Panc1 (cell line): Measurements from ENCODE around the gene LZTS2. TPM values are rescaled to one million over a fixed set of nuclear protein-coding genes. Genes with fewer than 3 reads are reported as not detected.

Source experiments
- ATAC-seq: fragments of 200-7000 bp; cut with Tn5 transposase; 2 replicates; pipeline ENCODE4 v1.9.1; 2020; ENCODE audit warnings: mild to moderate bottlenecking, moderate library complexity
- BruUV-seq: library from RNA; stranded (reverse); fragments of 400-500 nt; replicated peaks from 2 replicates; lab custom pipeline; 2021; lab: Mats Ljungman, UMichigan
- CTCF ChIA-PET: fragments of 300-600 bp; sonication (Branson Sonifier 250); formaldehyde crosslinking; loops from one replicate; lab custom pipeline; 2022; ENCODE audit warnings: antibody characterized with exemption; lab: Charles Lee
- POLR2A ChIA-PET: fragments of 300-600 bp; sonication (Branson Sonifier 250); formaldehyde crosslinking; loops from one replicate; lab custom pipeline; 2022; ENCODE audit warnings: antibody characterized with exemption; lab: Charles Lee
- DNase-seq: peaks from one replicate; pipeline ENCODE4 v3.0.0-alpha.2; 2010; ENCODE audit warnings: low read depth, low spot score
- H3K27ac ChIP-seq: 2 replicates; pipeline ENCODE4 v1.5.1; 2011; ENCODE audit warnings: mild to moderate bottlenecking, low read length, inconsistent platforms
- H3K27me3 ChIP-seq: fragments of 200-500 bp; sonication (Bioruptor generic); 2 replicates; pipeline ENCODE4 v1.6.0; 2014; ENCODE audit warnings: low read length, inconsistent platforms; ENCODE audit not compliant: control insufficient read depth, insufficient read depth
- H3K36me3 ChIP-seq: fragments of 200-500 bp; sonication (Bioruptor generic); 2 replicates; pipeline ENCODE4 v1.5.1; 2014; ENCODE audit warnings: inconsistent platforms, mild to moderate bottlenecking, low read length, moderate library complexity; ENCODE audit not compliant: control insufficient read depth, insufficient read depth
- H3K4me1 ChIP-seq: 2 replicates; pipeline ENCODE4 v1.5.1; 2011; ENCODE audit warnings: inconsistent platforms, mild to moderate bottlenecking, low read length, moderate library complexity; ENCODE audit not compliant: control insufficient read depth, insufficient read depth
- H3K4me3 ChIP-seq, 2 experiments: 2 replicates each; pipeline ENCODE4 v1.5.1; 2011 to 2012; ENCODE audit warnings: low read depth in 2 of 2, low read length in 2 of 2, mild to moderate bottlenecking in 2 of 2, inconsistent platforms in 1 of 2, moderate library complexity in 1 of 2
- H3K9me3 ChIP-seq: fragments of 200-500 bp; sonication (Bioruptor generic); 2 replicates; pipeline ENCODE4 v1.5.1; 2014; ENCODE audit warnings: low read depth, mild to moderate bottlenecking, inconsistent platforms, low read length, moderate library complexity; ENCODE audit not compliant: control insufficient read depth, insufficient read depth
- POLR2AphosphoS5 ChIP-seq: IDR thresholded peaks from 2 replicates; pipeline ENCODE4 v1.6.1; 2012; ENCODE audit warnings: mild to moderate bottlenecking, low read depth, low read length, moderate library complexity
- SIN3A ChIP-seq: IDR thresholded peaks from 2 replicates; pipeline ENCODE4 v1.6.1; 2012; ENCODE audit warnings: low read depth, mild to moderate bottlenecking, low read length, moderate library complexity, borderline replicate concordance; ENCODE audit not compliant: insufficient read depth
- TCF7L2 ChIP-seq: IDR thresholded peaks from 2 replicates; pipeline ENCODE4 v1.6.1; 2011; ENCODE audit warnings: mild to moderate bottlenecking, low read depth, low read length, inconsistent platforms
- in situ Hi-C: cut with HindIII; loops from 2 replicates; pipeline ENCODE4 v1.10.0; 2016; ENCODE audit warnings: low sequenced_read_pairs, low pct_unique_long_range_greater_than_20kb
- intact Hi-C: fragments of 100-400 bp; cut with micrococcal nuclease; formaldehyde crosslinking; loops from one replicate; pipeline ENCODE4 v1.10.0; 2022; ENCODE audit not compliant: unreplicated experiment
- total RNA-seq: library from RNA; stranded (reverse); gene quantifications from one replicate; pipeline ENCODE4 v1.2.1, GENCODE V29; 2021; ENCODE audit not compliant: unreplicated experiment
- TF ChIP-seq, protein P1 (sequence below), 2 experiments: IDR thresholded peaks; 2 replicates each; pipeline ENCODE4 v1.6.1; 2011 to 2012; ENCODE audit warnings: low read depth in 2 of 2, control low read depth in 1 of 2, low read length in 1 of 2, mild to moderate bottlenecking in 1 of 2, moderate library complexity in 1 of 2; ENCODE audit not compliant: insufficient read depth in 1 of 2
- TF ChIP-seq, protein P2 (sequence below): fragments of 450-650 bp; IDR thresholded peaks from 2 replicates; pipeline ENCODE4 v1.5.1; 2017; ENCODE audit warnings: mild to moderate bottlenecking

The LZTS2 gene
- total RNA-seq, 1 experiment from 2014 or later, result 65.5 TPM

DNA sequence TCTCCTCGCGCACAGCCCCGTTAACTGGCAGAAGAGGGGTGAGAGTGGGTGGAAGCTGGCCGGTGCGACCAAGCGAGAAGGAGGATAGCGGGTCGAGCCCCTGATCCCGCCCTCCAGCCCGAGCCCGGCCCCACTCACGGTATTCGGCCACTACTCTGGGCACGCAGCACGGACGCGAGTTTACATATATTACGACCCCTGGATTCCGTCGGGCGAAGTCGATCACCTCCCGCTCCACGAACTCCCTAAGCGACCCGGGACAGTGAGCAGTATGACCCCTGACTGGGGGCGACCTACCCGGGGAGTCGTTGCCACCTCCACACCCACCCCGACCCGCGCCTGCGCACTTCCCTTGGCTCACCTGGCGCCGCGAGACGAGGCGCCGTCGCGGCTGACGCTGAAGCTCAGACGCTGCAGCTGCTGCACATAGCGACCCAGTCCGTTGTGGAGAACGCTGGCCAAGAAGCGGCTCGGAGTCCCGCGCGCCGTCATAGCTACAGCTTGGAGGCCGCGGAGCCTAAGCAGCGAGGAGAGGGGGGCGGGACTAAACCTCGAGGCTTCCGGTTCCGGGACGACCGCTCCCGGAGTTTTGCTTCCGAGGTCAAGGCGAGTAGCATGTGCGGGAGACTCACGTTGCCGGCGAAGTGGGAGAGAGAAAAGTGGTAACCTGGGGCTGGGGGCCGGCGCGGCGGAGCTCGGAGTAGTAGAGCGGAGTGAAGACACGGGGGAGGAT, 12.5 kb upstream of the LZTS2 start, which contains the start of the genes MRPL43 and TWNK:
Gene MRPL43, minus strand, starts transcription at position 546 of the 733 bp plus-strand sequence. Its CDS starts 54 bp downstream, at position 492.
Gene TWNK, plus strand, starts transcription at position 592 of the 733 bp plus-strand sequence. CDS start 668 bp downstream, outside the sequence.
- no peaks in the 10 kb centered on the region for H3K9me3 ChIP-seq
- ChIA-PET POLR2A (no interaction called here), CTCF (no interaction called here)
- H3K36me3 ChIP-seq, result peaks cover 26% of the 10 kb centered on the region
- no TSS peak for BruUV-seq
- in situ Hi-C loops (no loop called here), intact Hi-C loops (no loop called here)
- no peaks in the 10 kb centered on the region for H3K27me3 ChIP-seq
- peaks cover 30% of the 10 kb centered on the region for H3K4me1 ChIP-seq
- DNase-seq (no peak), ATAC-seq (peak; percentile 95)
- H3K4me3 ChIP-seq, result peak within 1 kb of the TSS; percentile 84 to 98
- TF ChIP-seq, protein P1, sequence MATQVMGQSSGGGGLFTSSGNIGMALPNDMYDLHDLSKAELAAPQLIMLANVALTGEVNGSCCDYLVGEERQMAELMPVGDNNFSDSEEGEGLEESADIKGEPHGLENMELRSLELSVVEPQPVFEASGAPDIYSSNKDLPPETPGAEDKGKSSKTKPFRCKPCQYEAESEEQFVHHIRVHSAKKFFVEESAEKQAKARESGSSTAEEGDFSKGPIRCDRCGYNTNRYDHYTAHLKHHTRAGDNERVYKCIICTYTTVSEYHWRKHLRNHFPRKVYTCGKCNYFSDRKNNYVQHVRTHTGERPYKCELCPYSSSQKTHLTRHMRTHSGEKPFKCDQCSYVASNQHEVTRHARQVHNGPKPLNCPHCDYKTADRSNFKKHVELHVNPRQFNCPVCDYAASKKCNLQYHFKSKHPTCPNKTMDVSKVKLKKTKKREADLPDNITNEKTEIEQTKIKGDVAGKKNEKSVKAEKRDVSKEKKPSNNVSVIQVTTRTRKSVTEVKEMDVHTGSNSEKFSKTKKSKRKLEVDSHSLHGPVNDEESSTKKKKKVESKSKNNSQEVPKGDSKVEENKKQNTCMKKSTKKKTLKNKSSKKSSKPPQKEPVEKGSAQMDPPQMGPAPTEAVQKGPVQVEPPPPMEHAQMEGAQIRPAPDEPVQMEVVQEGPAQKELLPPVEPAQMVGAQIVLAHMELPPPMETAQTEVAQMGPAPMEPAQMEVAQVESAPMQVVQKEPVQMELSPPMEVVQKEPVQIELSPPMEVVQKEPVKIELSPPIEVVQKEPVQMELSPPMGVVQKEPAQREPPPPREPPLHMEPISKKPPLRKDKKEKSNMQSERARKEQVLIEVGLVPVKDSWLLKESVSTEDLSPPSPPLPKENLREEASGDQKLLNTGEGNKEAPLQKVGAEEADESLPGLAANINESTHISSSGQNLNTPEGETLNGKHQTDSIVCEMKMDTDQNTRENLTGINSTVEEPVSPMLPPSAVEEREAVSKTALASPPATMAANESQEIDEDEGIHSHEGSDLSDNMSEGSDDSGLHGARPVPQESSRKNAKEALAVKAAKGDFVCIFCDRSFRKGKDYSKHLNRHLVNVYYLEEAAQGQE (IDR thresholded peaks at IDR 0.05; ENCODE audit: insufficient read depth in 1 of 2, low read depth in 2 of 2, low read length in 1 of 2), result no peak
- peak; percentile 84 for TF ChIP-seq POLR2AphosphoS5
- H3K27ac ChIP-seq, result peak within 1 kb of the TSS; percentile 95

DNA sequence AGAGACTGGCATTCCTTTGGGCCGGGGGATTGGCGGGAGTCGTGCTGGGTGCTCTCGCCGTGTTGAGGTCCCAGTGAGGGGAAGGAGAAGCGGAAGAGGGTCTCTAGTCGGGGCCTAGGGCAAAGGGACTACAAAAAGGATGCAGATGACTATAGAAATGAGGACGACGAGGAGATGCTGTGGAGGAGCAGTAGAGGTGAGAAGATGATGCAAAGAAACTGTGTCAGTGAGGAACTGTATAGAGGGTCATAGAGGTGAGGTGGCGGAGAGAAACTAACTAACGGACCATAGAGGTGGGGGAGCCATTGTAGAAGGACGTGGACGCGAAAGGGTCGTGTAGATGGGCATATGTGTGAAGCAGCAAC, 11.9 kb upstream of the LZTS2 start:
- intact Hi-C loops, result no loop called here
- ATAC-seq (peak; percentile 33), DNase-seq (no peak)
- Histone ChIP-seq H3K9me3 (no peaks in the 10 kb centered on the region), H3K27ac (peak overlapping the region; percentile 95), H3K4me3 (peak overlapping the region; percentile 84 to 98), H3K27me3 (no peaks in the 10 kb centered on the region), H3K36me3 (peaks cover 26% of the 10 kb centered on the region), H3K4me1 (peaks cover 30% of the 10 kb centered on the region)
- in situ Hi-C loops, result no loop called here
- POLR2A ChIA-PET, result no interaction called here
- CTCF ChIA-PET, result no interaction called here
- no TSS peak for BruUV-seq
- TF ChIP-seq SIN3A (no peak), POLR2AphosphoS5 (no peak), TCF7L2 (no peak)
- TF ChIP-seq, protein P1 (IDR thresholded peaks at IDR 0.05; ENCODE audit: insufficient read depth in 1 of 2, low read depth in 2 of 2, low read length in 1 of 2), result no peak
- TF ChIP-seq, protein P2, sequence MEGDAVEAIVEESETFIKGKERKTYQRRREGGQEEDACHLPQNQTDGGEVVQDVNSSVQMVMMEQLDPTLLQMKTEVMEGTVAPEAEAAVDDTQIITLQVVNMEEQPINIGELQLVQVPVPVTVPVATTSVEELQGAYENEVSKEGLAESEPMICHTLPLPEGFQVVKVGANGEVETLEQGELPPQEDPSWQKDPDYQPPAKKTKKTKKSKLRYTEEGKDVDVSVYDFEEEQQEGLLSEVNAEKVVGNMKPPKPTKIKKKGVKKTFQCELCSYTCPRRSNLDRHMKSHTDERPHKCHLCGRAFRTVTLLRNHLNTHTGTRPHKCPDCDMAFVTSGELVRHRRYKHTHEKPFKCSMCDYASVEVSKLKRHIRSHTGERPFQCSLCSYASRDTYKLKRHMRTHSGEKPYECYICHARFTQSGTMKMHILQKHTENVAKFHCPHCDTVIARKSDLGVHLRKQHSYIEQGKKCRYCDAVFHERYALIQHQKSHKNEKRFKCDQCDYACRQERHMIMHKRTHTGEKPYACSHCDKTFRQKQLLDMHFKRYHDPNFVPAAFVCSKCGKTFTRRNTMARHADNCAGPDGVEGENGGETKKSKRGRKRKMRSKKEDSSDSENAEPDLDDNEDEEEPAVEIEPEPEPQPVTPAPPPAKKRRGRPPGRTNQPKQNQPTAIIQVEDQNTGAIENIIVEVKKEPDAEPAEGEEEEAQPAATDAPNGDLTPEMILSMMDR, result no peak
